GM10847 (cell line): ENCODE data around the gene SF3B2.

Experiments
- POLR2A ChIP-seq: IDR thresholded peaks from 2 replicates; pipeline ENCODE4 v1.6.1; 2011; ENCODE audit not compliant: insufficient read length; ENCODE audit errors: extremely low read depth

Gene SF3B2

DNA sequence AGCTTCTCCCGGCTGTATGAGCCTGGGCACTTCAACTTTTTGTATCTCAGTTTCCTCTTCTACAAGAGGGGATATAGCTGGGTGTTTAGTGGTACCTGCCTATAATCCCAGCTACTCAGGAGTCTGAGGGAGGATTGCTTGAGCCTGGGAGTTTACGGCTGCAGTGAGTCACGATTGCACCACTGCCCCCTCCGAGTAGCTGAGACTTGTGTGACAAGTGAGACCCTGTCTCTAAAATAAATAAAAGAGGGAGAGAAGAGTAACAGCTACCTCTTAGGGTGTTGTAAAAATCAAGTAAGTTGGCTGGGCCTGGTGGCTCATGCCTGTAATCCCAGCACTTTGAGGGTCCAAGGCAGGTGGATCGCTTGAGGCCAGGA lies 15.8 kb upstream of the SF3B2 start:
- no peak for TF ChIP-seq POLR2A

DNA sequence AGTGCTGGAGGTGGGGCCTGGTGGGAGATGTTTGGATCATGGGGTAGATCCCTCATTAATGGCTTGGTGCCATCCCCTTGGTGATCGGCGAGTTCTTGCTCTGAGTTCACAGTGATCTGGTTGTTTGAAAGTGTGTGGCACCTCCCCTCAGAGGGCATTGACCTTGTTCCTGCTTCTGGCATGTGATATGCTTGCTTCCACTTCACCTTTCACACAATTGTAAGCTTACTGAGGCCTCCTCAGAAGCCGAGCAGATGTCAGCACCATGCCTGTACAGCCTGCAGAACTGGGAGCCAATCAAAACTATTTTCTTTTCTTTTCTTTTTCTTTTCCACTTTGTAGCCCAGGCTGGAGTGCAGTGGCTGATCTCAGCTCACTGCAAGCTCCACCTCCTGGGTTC lies 14.8 kb upstream of the SF3B2 start:
- no peak for TF ChIP-seq POLR2A

DNA sequence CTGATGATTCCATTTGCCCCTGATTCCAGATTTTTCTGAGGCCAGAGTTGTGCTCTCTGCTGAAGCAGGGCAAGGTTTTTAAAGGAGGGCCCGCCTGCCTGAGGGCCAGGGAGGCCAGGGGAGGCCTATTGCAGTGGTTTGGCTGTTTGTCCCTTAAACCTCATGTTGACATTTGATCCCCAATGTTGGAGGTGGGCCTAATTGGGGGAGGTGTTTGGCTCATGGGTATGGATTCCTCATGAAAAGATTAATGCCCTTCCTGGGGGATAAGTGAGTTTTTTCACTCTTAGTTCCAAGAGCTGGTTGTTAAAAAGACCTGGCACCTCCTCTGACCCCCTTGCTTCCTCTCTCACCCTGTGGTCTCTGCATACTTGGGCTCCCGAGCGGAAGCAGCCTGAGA lies 12.4 kb upstream of the SF3B2 start:
- TF ChIP-seq POLR2A: no peak

DNA sequence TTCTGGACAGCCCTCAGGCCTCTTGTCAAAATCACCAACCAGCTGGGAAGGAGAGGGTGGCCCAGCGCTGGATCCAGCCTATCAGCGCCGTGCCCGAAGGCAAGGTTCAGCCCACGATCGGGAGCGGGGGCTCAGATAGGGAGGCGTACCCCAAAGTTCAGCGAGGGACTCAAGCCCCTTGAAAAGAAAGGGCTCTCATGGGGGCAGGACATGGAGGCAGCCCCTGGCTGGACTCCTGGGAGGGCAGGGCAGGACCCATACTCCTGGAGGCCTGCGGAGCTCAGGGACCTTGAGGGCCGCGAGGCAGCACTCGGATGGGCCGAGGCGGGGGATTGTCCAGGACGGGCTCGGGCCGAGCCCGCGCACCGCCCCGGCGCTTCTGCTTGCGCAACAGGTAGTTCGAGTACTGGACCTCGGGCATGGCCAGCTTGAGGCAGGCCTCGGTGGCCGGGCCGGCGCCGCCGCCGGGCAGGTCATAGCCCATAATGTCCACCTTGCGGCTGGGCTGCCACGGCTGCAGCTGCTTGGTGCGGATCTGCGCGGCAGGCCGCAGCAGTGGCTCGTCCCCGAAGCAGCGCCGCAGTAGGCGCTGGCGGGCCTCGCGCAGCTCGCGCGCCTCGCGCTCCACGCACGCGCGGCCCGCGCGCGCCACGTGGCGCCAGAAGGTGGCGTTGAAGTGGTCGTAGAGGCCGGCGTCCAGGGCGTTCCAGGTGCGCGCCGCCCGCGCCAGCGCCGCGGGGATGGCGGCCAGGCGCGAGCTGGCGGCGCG lies 9.8 kb upstream of the SF3B2 start:
- TF ChIP-seq POLR2A: no peak

DNA sequence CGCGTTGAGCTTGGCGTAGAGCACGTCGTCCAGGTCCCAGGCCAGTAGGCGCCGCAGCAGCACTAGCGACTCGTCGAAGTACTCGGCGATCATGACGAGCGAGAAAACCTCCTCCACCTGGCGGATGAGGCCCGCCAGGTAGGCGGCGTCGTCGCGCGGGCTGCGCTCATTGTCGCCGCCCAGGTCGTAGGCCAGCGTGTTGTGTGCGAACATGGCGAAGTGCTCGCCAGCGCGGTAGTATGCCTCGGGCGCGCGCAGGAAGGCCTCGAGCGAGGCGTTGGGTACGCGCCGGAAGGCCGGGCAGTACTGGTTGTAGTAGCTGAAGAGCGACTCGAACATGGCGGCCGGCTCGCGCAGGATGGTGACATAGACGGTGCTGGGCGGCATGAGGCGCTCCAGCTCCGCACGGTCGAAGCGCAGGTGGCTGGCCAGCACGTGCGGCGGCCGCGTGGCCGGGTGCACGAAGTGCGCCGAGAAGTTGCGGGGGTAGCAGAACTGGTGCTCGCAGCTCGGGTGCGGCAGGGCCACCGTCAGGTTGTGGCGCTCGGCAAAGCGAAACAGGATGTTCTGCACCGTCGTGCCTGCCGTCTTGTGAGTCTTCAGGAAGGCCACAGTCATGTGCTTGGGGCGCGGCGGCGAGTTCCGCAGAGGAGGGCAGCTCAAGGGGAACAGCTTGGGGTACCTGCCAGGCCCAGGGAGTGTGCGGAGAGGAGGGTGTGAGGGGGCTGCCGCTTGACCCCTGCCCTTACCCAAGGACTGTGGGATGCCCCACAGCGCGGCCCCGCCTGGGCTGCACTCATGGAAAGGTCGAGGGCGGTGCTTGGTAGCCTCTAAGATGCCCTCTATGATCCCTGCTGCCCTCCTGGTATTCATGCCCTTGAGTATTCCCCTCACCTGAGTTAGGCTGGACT lies 8.9 kb upstream of the SF3B2 start:
- no peak for TF ChIP-seq POLR2A

DNA sequence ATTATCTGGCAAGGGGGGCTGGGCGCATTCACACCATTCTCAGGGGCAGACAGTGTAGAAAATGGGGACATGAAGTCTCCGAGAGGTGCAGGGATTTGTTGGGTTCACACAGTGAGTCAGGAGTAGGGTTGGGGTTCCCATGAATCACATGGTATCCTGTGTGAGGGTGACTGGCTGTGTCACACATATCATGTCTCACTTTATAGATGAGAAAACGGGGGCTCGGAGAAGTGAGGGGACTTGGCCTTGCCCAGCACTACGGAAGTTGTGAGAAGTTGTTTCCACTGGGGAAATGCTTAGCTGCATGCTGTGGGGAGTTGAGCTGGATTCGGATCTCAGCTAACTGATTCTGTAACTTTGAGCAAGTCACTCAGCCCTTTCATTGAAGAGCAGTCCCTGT lies 7.4 kb upstream of the SF3B2 start:
- no peak for TF ChIP-seq POLR2A

DNA sequence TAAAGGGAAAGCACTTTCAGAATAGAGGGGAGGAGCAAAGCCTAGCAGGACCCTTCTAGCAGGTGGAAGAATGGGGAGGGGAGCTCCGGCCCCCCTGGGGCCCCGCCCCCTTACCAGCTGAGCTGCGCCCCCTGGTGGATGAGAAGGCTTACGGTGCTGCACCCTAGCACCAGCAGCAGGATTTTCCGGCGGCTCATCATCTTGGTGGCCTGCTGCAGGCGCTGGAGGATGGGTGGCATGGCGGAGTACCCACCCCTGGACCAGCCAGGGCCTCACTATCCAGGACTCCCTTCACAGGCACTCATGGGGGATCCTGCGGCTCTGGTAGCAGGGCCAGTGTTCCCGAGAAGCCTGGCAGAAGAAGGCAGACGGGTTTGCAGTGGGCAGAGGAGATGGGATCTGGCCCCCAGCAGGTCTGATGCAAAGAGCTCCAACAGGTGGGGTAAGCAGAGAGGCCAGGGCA lies 7.0 kb upstream of the SF3B2 start:
- no peak for TF ChIP-seq POLR2A

DNA sequence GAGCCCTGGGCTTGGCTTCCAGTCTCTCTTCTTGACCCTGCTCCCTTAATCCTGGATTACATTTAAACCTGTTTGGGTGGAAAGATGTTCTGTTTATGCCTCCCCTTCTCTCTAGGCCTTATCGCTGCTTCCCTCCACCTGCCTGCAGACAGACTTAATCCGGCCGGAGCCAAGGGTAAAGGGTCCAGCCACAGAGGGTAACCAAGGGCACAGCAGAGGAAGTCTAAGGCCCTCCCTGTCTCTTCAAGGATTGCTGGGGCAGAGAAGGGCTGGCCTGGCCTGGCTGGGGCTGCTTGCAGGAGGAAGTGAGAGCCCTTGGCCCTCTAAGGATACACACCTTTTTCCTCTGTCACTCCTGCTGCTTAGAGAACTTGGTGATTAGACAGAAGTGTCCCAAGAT lies 5.3 kb upstream of the SF3B2 start:
- TF ChIP-seq POLR2A: no peak

DNA sequence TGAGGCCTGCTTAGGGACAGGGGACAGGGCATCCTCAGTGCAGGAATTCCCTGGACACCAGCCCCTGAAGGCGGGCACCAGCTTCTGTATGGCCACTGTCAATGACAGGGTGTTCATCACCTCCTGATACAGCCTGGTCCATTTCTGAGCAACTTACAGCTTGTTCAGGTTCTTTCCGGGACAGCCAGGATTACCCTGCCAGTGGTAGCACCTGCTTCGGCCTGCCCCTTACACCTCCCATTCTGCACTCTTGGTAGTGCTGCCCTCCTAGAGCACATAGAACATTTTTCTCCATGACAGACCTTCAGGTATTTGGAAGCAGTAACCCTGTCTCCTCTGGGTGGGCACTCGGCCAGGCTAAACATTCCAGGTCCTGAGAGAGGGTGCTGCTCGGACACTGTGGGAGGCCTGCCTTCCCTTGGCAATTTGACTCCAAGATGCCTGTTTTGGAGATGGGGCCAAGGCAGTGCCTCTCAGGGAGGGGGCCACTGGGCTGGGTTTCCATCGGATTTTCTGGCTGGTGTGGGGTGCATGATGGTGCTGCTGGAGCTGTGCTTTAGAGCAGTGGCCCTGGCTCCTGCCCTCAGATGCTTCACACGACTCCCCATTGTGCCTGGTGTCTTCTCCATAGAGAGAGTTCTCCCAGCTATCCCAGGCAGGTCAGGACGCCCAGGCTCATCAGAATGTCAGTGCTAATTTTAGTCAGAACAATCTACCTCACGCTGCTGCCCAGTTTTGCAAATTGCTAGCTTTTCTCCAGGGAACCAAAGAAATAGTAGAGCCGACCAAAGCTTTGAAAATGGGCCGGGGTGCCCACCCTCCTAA lies 4.4 kb upstream of the SF3B2 start:
- no peak for TF ChIP-seq POLR2A

DNA sequence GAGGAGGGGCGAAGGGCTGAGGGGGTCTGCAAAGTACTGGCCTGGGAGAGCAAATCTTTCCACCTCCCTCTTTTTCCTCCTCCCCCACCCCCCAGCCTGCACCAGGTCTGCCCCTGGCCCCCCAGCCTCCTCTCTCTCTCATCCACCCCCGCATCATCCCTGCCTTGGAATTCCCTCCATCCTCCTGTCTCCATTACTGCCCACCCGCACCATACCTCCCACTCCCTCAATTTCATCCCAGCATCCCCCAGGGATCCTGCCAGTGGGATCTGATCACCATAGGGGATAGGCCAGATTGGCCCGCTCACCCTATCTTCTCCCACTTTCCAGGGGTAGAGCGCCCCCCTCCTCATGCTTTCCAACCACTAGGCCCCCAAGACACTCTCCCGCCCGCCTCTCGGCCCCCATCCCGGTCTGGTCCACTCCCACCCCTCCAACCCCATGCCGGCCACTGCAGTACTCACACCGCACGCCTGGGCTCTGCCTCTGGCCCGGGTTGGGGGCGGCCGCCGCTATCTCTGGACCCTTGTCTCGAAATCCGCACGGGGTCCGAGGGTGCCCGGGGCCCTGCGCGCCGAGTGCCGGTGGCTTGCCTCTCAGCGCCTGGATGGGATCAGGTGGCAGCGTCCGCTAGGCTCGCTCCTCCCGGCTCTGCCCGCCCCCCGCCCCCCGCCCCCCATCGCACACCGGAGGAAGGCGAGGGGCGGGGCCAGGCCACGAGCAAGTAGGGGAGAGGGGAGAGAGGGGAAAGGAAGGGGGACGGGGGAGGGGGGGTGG lies 3.4 kb upstream of the SF3B2 start, which contains the start of gene GAL3ST3:
GAL3ST3 (minus strand) TSS at position 615 of the 777 bp plus-strand sequence. CDS start 3,746 bp downstream, outside the sequence.
- TF ChIP-seq POLR2A: no peak

DNA sequence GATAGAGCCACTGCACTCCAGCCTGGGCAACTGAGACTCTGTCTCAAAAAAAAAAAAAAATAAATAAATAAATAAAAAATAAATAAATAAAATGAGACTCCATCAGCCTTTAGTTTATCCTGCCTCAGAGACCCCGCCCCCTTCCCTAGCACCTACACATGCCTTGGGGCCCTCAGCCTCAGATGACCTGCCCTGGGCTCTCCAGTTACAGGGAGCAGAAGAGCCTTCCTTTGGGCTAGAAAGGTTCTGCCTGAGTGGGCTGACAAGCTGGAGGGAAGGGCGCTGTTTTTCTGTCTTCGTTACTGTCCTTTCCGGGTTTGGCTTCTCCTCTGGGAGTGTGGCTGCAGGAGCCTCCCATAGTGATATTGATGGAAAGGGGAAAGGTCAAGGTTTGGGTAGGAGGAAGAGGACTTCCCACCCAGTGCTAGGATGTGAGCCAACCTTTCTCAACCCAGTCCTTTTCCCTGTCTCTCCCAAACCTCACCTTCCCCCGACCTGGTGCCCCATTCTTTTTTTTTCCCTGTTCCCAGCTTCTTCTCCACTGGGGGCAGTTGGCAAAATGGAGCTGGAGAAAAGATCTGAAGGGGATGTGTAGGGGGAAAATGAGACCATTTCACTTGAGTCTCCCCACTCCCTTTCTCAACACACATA lies 1.5 kb upstream of the SF3B2 start:
- TF ChIP-seq POLR2A: no peak

DNA sequence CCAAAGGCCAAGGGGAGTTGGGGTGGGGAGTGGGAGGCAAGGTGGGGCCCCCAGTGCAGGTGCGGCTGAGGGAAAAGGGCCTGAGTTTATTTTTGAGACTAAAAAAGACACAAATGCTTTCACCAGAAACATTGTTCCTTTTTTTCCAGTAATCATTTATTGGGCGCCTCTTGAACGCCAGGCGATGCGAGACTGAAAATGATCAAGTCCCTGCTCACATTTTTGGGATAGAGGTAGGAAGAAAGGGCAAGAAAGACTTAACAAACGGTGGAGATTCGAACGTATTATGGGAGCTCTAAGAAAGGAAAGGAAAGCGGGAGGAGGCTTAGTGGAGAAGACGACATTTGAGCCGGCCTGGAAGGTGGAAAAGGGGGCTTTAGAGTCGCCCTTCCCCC lies 796 bp upstream of the SF3B2 start:
- no peak for TF ChIP-seq POLR2A

DNA sequence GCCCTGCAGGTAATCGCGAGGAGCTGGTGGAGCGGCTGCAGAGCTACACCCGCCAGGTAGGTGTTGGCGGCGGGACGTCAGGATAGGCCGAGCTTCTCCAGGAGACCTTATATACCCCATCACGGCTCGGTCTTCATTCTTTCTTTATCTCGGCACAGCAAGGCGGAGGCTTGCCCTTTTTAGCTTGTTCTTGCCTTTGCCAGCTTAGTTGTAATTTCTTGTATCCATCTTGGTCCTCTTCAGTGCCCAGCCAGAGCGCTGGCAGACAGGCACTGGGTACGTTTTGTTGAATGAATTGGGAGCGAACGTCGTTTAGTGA lies 459 bp downstream of the SF3B2 start:
- TF ChIP-seq POLR2A: no peak

DNA sequence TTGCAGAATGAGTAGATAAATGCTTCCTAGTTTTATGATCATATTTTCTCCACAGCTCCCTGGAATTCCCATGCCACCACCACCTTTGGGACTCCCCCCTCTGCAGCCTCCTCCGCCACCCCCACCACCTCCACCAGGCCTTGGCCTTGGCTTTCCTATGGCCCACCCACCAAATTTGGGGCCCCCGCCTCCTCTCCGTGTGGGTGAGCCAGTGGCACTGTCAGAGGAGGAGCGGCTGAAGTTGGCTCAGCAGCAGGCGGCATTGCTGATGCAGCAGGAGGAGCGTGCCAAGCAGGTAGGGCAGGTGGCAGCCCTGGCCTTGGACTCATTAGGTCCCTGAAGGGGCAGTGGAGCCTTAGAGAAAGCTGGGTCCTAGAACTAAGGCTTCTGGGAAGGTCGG lies 2.9 kb downstream of the SF3B2 start:
- TF ChIP-seq POLR2A: no peak

DNA sequence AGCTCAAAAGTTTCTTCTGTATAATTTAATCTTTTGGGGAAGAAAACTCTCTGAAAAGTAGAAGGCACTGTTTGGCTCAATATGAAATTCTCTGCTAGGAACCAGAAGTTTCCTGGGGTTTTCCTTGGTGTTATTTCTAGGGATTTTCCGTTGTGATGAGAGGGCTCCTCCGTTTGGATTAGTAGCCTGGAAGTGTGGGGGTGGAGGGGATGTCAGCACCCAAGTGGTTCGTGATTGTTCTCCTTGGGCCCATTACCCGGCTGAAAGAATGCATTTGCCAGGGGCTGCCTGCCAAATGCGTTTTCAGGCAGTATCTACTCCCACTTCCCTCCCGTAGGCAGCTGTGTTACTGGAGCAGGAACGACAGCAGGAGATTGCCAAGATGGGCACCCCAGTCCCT lies 4.3 kb downstream of the SF3B2 start:
- no peak for TF ChIP-seq POLR2A
